TTC549 (cell line): ENCODE results near the gene STK32C.
"Not testable (repeated sequence)": the region's sequence is repeated elsewhere in the genome, so short reads cannot be mapped to it uniquely, and the experiment has no call there.

Experiments used
- FAIRE-seq: peaks from 2 replicates; lab custom pipeline; 2012; peaks lifted over from hg19 to GRCh38; lab: Jason Lieb, UNC

The STK32C gene

DNA sequence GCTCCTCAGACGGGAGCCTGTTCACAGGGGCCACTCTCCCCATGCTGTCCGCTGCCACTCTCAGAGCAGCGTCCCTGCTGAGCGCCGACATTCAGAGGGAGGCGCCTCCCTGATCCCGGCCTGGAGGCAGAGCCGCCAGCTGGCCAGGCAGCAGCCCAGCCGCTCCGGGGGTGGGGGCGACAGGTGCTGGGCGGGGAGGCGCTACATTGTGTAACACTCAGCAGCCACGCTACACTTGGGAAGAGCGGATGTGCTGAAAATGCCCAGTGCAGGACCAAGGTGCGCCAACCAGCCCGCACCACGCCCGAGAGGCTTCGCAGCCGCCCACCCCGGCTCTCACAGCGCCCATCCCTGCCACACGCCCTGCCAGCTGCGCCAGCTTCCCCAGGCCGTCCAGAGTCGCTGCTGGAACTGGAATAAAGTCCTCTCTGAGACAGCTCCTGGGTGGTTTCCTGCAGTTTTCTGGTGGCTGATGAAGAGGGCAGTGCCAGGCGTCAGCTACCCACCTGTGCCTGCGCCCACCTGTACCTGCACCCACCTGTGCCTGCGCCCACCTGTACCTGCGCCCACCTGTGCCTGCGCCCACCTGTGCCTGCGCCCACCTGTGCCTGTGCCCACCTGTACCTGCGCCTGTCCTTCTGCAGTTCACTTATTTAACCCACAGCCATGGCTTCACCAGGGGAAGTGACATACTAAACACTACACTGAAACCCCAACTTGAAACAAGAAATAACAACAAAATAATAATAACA is 25.7 kb downstream of the STK32C start:
- no peak for FAIRE-seq

- FAIRE-seq = no peak
Observed at GRCh38 chr10:132280646-132281074, 27.1 kb downstream of the STK32C start.

DNA sequence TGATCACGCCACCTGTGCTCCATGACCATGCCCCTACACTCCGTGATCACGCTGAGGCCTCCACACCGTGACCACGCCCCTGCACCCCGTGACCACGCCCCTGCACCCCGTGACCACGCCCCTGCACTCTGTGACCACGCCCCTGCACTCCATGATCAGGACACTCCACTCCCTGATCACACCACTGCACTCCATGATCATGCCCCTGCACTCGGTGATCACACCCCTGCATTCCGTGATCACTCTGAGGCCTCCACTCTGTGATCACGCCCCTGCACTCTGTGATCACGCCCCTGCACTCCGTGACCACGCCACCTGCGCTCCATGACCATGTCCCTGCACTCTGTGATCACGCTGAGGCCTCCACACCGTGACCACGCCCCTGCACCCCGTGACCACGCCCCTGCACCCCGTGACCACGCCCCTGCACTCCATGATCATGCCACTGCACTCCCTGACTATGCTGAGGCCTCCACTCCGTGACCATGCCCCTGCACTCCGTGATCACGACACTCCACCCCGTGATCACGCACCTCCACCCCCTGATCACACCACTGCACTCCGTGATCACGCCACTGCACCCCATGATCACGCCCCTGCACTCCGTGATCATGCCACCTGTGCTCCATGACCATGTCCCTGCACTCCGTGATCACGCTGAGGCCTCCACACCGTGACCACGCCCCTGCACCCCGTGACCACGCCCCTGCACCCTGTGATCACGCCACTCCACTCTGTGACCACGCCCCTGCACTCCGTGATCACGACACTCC is 27.7 kb downstream of the STK32C start:
- no peak for FAIRE-seq

- no peak for FAIRE-seq
Observed at GRCh38 chr10:132277311-132277741, 30.4 kb downstream of the STK32C start.

DNA sequence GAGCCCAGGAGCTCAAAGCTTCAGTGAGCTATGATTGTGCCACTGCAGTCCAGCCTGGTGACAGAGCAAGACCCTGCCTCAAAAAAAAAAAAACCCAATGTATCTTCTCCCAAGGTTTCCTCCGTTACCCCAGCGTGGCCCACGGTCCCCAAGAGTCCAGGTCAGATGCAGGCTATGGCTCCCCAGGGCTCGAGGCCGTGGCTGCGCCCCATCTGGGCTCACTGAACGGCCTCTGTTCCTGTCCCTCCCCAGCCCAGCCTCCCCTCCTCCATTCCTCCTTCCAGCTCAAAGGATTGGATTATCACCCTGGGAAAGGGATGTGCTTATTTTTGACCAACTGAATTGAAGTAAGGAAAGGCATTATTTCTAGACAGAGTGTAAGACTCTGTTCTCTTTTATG is 31.0 kb downstream of the STK32C start:
- no peak for FAIRE-seq

DNA sequence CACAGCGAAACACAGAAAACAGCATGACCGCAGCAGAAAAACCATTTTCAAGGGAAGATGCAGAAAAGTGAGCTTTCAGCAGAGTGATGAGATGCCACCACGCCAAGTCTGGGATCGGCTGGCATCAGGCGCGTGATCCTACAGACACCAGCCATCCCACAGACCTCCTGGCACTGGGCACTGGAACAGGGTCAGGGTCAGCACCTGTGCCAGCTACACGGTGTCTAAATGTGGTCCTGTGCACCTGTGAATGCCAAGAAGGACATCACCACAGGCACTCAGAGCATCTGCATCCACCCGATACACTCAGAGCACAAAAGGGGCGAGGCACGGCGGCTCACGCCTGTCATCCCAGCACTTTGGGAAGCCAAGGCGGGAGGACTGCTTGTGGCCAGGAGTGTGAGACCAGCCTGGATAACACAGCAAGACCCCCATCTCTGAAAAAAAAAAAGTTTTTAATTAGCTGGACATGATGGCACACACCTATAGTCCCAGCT is 31.5 kb downstream of the STK32C start:
- FAIRE-seq = no peak

DNA sequence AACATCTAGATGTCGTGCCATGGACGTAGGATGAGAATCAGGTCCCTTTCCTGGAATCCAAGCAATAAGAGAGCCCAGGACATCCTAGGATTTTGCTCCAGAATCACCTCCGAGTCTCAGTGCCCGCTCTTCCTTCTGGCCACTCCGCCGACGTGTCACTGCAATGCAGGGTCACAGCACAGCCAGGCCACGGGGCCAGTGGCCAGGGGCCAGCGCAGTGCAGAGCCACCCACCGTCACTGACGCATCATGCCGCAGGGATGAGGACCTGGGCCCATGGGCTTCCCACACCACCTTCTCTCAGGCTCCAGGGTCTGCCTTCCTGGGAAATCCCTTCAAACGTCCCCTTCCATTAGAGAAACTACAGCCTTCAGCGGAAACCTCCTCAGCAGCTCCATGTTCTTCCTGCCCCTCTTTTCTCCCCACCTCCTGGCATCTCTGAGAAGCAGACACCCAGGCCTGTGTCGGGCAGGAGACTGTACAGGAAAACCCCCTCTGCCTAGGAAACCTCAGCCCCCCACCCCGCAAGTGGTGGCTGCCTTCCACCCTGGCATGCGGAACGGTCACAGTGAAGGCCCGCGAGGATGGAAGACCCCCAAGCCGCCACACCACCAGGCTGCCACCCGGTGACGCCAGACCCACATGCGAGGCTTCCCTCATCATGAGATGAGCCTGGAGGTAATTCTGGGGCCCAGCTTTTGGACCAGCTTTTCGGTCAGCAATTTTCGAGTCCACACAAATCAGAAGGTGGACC is 32.1 kb downstream of the STK32C start:
- FAIRE-seq = no peak

- no peak for FAIRE-seq
Observed at GRCh38 chr10:132274986-132275385, 32.8 kb downstream of the STK32C start.

DNA sequence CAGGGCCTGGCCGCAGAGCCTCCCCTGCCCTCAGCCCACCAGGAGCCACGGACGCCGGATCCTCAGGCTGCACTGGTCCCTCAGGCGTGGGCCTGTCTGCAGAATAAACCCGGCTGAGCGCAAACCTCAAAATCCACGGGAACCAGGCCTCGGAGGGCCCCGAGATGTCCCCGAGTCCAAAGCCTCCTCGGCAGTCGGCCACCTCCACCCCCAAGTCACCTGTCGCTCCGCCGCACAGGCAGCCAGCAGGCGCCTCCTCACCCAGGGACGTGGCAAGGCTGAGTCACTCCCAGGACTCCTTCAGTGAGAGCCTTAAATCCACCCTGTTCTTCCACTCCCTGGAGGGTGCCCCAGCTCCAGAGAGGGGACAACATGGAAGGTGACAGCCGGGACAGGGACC is 33.2 kb downstream of the STK32C start:
- no peak for FAIRE-seq

DNA sequence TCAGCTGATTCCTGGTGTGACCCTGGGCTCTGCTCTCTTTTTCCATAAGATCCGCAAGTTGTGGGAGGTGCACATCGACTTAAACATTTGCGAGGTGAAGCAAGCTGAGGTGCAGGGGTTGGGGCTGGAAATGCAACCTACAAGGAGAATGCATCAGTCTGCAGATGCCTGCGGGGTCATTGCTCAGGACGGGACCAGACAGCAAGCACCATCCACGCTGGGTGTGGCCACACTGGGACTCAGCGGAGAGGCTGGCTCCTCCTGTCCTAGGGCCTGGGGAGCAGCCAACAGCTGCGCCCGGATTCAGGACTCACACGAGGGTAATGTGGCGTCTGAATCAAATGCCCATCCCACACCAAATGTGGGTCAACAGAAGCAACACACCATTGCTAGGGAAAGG is 33.8 kb downstream of the STK32C start:
- no peak for FAIRE-seq

GRCh38 chr10:132273304-132273944 is 34.3 kb downstream of the STK32C start:
- FAIRE-seq = no peak

DNA sequence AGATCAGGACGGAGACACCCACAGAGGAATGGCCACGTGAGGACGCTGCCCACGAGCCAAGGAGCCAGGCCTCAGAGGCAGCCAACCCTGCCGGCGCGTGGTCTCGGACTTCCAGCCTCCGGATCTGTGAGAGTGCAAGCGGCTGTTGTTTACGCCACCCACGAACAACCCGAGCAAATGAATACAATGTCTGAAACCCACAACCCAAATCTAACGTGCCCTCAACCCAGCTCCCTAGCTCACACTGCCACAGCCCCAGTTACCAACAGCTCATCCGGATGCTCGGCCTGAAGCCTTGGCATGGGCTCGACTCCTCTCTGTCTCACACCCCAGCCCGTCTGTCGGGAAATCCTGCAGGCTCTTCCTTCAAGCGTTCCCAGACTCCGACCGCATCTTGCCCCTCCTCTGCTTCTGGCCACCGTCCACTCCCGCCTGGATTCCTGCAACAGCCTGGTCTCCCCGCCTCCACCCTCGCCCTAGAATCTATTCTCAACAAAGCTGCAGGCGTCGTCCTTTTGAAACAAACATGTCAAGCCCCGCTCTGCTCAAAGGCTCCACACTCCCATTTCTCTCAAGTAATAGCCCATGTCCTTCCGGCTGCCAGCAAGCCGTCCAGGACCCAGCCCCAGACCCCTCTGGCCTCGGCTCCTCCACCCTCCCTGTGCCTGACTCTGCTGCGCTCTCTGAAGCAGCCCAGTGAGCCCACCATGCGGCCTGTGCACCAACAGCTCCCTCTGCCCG is 35.3 kb downstream of the STK32C start:
- no peak for FAIRE-seq

DNA sequence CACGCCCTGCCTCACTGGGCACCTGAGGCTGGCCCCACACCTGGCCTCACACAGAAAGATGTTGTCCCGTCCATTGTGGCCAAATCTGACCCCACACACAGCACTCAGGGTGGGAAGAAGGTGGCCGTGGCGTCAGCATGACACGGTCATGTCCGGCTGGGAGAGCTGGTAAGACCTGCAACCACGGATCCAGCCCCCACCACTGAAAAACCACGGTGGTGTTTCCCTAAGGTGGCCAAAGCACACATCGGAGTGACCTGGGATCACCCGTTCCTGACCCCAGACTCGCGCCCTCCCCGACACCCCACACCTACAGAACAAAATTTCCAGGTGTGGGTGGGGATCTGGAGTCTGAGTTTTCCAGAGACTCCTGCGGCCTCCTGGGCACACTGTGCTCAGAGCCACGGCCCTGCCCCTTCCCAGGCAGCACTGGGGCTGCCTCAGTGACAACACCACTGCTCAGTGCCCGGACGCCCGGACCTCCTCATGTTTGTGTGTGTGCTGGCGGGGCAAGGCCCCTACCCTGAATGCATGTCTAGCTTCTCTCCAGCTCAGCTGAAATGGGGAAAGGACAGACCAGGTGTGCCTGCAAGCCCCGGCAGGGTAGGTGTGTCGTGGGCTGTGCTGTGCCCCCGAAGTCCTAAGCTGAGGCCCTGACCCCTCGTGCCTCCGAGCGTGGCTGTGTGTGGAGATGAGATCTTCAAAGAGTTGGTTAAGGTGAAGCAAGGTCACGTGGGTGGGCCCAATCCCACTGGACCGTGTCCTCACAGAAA is 36.1 kb downstream of the STK32C start:
- FAIRE-seq = no peak

DNA sequence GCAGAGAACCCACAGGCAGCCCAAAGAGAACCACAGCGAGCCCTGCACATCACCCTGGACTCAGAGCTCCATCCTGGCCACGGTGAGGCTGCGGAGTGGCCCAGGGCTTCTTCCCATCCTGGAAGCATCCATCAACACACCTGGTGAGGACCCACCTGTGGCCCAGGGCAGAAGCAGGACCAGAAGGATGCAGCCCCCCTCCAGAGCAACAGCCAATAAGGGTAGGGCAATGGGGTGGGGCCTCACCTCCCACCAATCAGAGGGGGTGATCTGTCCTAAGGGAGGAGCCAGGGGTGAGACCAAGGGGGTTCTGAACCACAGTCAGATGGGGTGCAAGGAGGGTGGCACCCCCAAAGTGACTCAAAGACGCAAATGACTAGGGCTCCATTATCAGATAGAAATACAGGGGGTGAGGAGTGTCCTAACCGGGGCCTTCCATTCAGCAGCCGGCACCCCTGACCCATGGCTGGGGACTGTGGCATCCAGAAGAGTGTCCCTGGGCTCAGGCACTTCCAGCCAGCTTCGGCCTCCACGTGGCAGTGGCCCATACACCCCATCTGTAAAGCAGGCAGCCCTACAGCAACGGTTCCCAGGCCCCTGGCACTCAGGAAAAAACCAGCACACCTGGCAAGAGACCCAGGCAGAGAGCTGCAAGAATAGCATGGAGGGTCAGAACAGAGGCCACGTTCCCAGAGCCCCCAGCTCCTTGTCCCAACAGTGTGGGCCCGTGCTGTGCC is 36.9 kb downstream of the STK32C start:
- no peak for FAIRE-seq

GRCh38 chr10:132270256-132270655 is 37.5 kb downstream of the STK32C start:
- FAIRE-seq = no peak

DNA sequence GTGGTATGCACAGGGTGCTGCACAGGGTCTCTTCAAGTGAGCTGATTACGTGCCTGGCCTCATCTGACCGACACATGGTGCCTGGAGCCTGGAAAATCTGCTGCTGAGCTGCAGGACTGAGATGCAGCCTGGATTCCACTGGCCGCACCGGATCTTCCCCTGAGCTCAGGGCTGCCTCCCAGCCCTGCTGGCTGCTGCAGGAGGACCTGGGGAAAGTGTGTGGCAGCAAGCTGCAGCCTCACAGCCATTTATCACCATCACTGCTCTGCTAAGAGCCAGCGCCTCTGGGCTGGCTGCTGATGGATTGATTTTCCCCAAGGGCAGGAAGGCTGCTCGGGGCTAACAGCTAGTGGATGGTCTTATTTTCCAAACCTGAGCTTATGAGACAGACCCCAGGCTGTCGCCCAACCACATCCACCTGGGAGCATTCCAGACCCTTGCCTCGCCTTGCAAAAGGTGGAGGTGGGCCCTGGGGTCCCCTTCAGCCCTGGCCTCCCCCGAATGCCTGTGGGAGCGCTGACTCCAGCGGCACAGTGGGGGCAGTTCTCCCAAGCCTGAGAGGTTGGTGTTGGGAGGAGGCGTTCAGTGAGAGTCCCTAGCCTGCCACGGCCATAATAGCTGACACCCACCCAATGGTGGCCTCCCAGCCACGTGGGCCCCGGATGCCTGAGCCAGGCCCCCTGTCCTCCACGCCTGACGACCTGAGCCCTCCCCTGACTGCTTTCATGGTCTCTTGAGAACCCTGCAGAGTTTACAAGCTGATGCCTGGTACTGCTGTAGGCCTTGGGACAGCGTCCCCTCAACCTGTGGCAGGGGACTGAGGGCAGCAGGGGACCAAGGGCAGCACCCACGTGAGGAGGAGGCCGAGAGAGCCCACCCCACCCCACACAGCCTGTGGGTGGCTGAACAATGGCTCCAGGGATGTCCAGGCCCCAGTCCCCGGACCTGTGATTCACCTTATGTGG is 38.2 kb downstream of the STK32C start:
- FAIRE-seq = no peak

DNA sequence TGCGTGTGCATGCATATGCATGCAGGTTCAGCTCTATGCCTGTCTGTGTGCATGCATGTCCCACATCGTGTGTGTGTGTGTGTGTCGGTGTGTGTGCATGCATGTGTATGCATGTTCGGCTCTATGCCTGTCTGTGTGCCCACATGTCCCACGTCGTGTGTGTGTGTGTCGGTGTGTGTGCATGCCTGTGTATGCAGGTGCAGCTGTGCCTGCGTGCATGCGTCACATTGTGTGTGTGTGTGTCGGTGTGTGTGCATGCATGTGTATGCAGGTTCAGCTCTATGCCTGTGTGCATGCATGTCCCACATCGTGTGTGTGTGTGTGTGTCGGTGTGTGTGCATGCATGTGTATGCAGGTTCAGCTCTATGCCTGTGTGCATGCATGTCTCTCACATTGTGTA is 39.8 kb downstream of the STK32C start:
- FAIRE-seq = not testable (repeated sequence)

GRCh38 chr10:132266594-132267161 is 41.1 kb downstream of the STK32C start:
- FAIRE-seq = no peak
